GM18868 (cell line): ENCODE data around the gene TRIP10.
"Not testable (repeated sequence)": the region's sequence is repeated elsewhere in the genome, so short reads cannot be mapped to it uniquely, and the experiment has no call there.

Experiments
- ATAC-seq: cut with Tn5 transposase; IDR thresholded peaks from one replicate; pipeline ENCODE4 v1.9.1; 2021; ENCODE audit warnings: mild to moderate bottlenecking, moderate library complexity; ENCODE audit not compliant: unreplicated experiment

The TRIP10 gene

GRCh38 chr19:6793411-6793810 lies 53.9 kb downstream of the TRIP10 start:
- ATAC-seq: no peak

- ATAC-seq: no peak
Observed at GRCh38 chr19:6793973-6794372, 54.5 kb downstream of the TRIP10 start.

- no peak for ATAC-seq
Observed at GRCh38 chr19:6794686-6795431, 55.4 kb downstream of the TRIP10 start.

GRCh38 chr19:6796278-6796677 lies 56.8 kb downstream of the TRIP10 start:
- ATAC-seq: no peak

- no peak for ATAC-seq
Observed at GRCh38 chr19:6797646-6798045, 58.2 kb downstream of the TRIP10 start.

- ATAC-seq: not testable (repeated sequence)
Observed at GRCh38 chr19:6800160-6800790, 60.8 kb downstream of the TRIP10 start.

GRCh38 chr19:6800991-6801484 lies 61.6 kb downstream of the TRIP10 start:
- ATAC-seq: no peak
